ENCODE measurements around the gene HEATR1. TPM values are rescaled to one million over a fixed set of nuclear protein-coding genes. Genes with fewer than 3 reads are reported as not detected.

Gene HEATR1
- total RNA-seq, 4 donors from 2014 or later = 12.7 to 18.3 (median 16.8) TPM

GRCh38 chr1:236636017-236636416 is 31.7 kb upstream of the HEATR1 start:
- no peak for TF ChIP-seq CTCF (IDR thresholded peaks at IDR 0.05)
- TF ChIP-seq POLR2A (IDR thresholded peaks at IDR 0.05) = no peak
- WGBS, 2 donors = 80 to 85% methylated on average over 7 of the region's 7 CpGs
- intact Hi-C loops (cut with DNase I; ENCODE audit: low total_unique reads) = no loop called here
- no peak overlapping the region for H3K4me3 ChIP-seq (ENCODE audit: low read depth, poor library complexity, severe bottlenecking)
- no peak for DNase-seq (ENCODE audit: low spot score in 2 of 2)

- 53% methylated on average over 2 of the region's 2 CpGs for WGBS, 2 donors
- intact Hi-C loops (cut with DNase I; ENCODE audit: low total_unique reads) = no loop called here
- TF ChIP-seq POLR2A (IDR thresholded peaks at IDR 0.05) = no peak
- TF ChIP-seq CTCF (IDR thresholded peaks at IDR 0.05) = no peak
- no peak overlapping the region for H3K4me3 ChIP-seq (ENCODE audit: low read depth, poor library complexity, severe bottlenecking)
- DNase-seq (ENCODE audit: low spot score in 2 of 2) = no peak
These were observed 23.6 kb upstream of the HEATR1 start for GRCh38 chr1:236627727-236628408.

GRCh38 chr1:236623371-236624166 is 19.3 kb upstream of the HEATR1 start:
- 49 to 61% methylated on average over 4 of the region's 4 CpGs for whole genome bisulfite sequencing, 2 donors
- TF ChIP-seq CTCF (IDR thresholded peaks at IDR 0.05) (no peak), POLR2A (IDR thresholded peaks at IDR 0.05) (no peak)
- no peak for DNase-seq (ENCODE audit: low spot score in 2 of 2)
- intact Hi-C loops (cut with DNase I; ENCODE audit: low total_unique reads) = no loop called here
- no peak overlapping the region for H3K4me3 ChIP-seq (ENCODE audit: low read depth, poor library complexity, severe bottlenecking)

GRCh38 chr1:236622407-236622806 is 18.1 kb upstream of the HEATR1 start:
- no peak for DNase-seq (ENCODE audit: low spot score in 2 of 2)
- intact Hi-C loops (cut with DNase I; ENCODE audit: low total_unique reads) = no loop called here
- TF ChIP-seq POLR2A (IDR thresholded peaks at IDR 0.05) (no peak), CTCF (IDR thresholded peaks at IDR 0.05) (no peak)
- WGBS, 2 donors = 47 to 55% methylated on average over 3 of the region's 3 CpGs
- H3K4me3 ChIP-seq (ENCODE audit: low read depth, poor library complexity, severe bottlenecking) = no peak overlapping the region

- DNase-seq (ENCODE audit: low spot score in 2 of 2) = no peak
These were observed 15.1 kb upstream of the HEATR1 start for GRCh38 chr1:236619398-236619797.

More at GRCh38 chr1:236619398-236619797, 15.1 kb upstream of the HEATR1 start:
- intact Hi-C loops (cut with DNase I; ENCODE audit: low total_unique reads) = no loop called here
- 64 to 74% methylated on average over 6 of the region's 6 CpGs for WGBS, 2 donors
- TF ChIP-seq POLR2A (IDR thresholded peaks at IDR 0.05) = no peak
- TF ChIP-seq CTCF (IDR thresholded peaks at IDR 0.05) = no peak
- no peak overlapping the region for H3K4me3 ChIP-seq (ENCODE audit: low read depth, poor library complexity, severe bottlenecking)

All from lower leg skin (tissue), 4 donors.